ENCODE results near the gene MACC1. TPM values are rescaled to one million over a fixed set of nuclear protein-coding genes. Genes with fewer than 3 reads are reported as not detected.

MACC1 gene
- total and polyA plus RNA-seq, 9 of the 15 experiments (the other 6 are each of a cell fraction or from before 2014, with no cell fraction given), result 5.9 to 30.2 (median 10.4) TPM

DNA sequence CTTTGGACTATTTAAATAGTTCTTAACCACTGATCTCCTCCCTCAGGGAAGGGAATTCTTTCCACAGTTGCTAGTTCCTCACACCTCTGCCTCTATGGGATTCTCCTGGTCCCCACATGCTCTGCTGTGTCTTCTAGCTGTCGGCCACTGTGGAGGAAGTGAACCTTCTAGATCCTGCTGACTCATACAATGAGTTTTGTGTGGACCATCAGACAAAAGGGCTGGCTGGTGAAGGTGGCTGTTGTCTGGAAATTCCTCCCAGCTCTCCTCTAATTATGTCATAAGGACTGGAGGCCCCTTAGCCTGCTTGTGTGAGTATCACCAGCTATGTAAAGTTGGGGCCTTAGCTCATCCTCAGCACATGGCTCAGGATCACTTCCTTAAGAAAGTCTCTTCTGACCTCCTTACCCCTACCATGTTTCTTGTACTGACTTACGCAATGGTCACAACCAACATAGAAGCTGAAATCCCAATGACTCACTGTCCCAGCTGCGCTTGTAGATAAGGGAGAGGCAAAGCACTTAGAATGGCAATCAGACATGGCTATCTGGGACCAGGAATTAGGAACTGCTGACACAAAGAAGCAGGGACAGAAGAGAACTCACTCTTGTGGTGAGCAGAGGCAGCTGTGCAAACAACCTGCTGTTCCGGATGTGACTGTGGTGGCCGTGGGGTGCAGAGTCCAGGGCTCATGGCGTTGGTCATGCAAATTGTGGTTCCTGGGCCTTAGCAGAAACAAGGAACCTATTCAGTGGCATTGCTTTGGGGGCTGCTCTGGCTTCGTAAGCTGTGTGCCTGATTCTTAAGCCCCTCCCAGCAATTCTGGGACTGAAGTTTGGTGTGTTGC, 2.5 kb upstream of the MACC1 start (continued):
- TF ChIP-seq, protein P1, sequence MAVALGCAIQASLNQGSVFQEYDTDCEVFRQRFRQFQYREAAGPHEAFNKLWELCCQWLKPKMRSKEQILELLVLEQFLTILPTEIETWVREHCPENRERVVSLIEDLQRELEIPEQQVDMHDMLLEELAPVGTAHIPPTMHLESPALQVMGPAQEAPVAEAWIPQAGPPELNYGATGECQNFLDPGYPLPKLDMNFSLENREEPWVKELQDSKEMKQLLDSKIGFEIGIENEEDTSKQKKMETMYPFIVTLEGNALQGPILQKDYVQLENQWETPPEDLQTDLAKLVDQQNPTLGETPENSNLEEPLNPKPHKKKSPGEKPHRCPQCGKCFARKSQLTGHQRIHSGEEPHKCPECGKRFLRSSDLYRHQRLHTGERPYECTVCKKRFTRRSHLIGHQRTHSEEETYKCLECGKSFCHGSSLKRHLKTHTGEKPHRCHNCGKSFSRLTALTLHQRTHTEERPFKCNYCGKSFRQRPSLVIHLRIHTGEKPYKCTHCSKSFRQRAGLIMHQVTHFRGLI (CRISPR knock-in tag; IDR thresholded peaks at IDR 0.05), result no peak; the same call in 1 of the 2 replicates
- TF ChIP-seq, protein P2, sequence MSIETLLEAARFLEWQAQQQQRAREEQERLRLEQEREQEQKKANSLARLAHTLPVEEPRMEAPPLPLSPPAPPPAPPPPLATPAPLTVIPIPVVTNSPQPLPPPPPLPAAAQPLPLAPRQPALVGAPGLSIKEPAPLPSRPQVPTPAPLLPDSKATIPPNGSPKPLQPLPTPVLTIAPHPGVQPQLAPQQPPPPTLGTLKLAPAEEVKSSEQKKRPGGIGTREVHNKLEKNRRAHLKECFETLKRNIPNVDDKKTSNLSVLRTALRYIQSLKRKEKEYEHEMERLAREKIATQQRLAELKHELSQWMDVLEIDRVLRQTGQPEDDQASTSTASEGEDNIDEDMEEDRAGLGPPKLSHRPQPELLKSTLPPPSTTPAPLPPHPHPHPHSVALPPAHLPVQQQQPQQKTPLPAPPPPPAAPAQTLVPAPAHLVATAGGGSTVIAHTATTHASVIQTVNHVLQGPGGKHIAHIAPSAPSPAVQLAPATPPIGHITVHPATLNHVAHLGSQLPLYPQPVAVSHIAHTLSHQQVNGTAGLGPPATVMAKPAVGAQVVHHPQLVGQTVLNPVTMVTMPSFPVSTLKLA (conservative IDR thresholded peaks at IDR 0.05), result peak; percentile 80 to 93
- TF ChIP-seq PCBP1 (IDR thresholded peaks at IDR 0.05; ENCODE audit: low read depth, low read length, poor library complexity, severe bottlenecking) (no peak), CC2D1A (IDR thresholded peaks at IDR 0.05) (peak; percentile 99), COPS2 (conservative IDR thresholded peaks at IDR 0.05) (no peak), SAFB (IDR thresholded peaks at IDR 0.05; ENCODE audit: borderline replicate concordance, low read depth, low read length) (no peak), ZNF124 (CRISPR knock-in tag; IDR thresholded peaks at IDR 0.05) (no peak), ETS2 (tag; IDR thresholded peaks at IDR 0.05; ENCODE audit: borderline replicate concordance, poor library complexity, severe bottlenecking) (no peak), NFATC3 (IDR thresholded peaks at IDR 0.05) (peak; percentile 89; the same call in 1 of the 2 replicates), MCM3 (IDR thresholded peaks at IDR 0.05) (no peak), POLR2B (IDR thresholded peaks at IDR 0.05; ENCODE audit: low read depth, partially characterized antibody) (peak; percentile 57), E2F3 (CRISPR knock-in tag; IDR thresholded peaks at IDR 0.05) (peak; percentile 86; the same call in 1 of the 2 replicates)
- TF ChIP-seq, protein P3, sequence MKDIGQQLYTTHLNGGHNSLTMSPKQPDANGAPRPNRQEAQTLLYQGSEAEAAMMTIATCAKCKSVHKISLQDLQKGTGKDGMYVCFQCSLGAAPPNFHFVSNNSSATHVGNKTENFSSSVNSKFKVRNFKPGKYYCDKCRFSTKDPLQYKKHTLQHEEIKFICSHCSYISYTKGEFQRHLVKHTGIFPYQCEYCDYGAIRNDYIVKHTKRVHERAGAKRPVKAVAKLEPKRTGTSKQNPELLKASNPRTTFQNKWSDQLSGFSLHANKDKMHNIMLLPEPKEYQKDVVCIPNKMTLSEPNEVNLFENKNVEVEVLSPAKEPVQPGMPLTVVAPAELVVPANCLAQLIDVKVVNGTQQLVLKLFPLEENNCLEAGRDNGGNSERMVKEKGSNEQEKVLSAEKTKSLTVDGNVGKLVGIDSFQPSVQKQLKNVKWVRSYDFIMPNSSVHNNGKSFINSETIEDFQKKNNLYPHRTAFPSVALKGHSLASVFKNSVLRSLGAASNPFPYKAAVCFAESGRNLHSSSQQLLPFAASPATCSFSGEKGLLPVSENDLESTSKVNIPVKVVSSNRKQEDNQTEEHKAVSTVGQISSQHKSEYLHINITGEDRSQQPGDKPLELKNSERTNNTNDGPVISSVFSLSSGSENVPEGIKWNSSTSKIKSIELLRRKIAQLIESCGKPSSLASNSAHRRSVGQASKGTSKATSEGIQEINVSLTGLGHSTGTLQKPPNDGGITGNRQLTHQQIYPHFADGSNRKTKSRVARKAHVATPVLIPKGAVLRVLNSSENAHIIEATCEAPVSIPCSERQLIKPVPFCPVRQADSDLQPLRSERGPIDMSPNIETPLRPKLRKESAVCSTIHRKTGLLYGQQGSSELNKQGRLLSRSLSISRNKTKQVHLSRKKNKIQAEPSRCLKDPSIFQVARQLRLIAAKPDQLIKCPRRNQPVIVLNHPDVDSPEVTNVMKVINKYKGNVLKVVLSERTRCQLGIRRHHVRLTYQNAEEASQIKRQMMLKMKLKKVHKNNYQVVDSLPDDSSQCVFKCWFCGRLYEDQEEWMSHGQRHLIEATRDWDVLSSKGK (CRISPR knock-in tag; IDR thresholded peaks at IDR 0.05), result no peak
- TF ChIP-seq, protein P4, sequence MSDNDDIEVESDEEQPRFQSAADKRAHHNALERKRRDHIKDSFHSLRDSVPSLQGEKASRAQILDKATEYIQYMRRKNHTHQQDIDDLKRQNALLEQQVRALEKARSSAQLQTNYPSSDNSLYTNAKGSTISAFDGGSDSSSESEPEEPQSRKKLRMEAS (CRISPR knock-in tag; IDR thresholded peaks at IDR 0.05), result peak; percentile 98
- TF ChIP-seq, protein P5, sequence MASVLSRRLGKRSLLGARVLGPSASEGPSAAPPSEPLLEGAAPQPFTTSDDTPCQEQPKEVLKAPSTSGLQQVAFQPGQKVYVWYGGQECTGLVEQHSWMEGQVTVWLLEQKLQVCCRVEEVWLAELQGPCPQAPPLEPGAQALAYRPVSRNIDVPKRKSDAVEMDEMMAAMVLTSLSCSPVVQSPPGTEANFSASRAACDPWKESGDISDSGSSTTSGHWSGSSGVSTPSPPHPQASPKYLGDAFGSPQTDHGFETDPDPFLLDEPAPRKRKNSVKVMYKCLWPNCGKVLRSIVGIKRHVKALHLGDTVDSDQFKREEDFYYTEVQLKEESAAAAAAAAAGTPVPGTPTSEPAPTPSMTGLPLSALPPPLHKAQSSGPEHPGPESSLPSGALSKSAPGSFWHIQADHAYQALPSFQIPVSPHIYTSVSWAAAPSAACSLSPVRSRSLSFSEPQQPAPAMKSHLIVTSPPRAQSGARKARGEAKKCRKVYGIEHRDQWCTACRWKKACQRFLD (CRISPR knock-in tag; IDR thresholded peaks at IDR 0.05), result peak; percentile 98
- TF ChIP-seq, protein P6, sequence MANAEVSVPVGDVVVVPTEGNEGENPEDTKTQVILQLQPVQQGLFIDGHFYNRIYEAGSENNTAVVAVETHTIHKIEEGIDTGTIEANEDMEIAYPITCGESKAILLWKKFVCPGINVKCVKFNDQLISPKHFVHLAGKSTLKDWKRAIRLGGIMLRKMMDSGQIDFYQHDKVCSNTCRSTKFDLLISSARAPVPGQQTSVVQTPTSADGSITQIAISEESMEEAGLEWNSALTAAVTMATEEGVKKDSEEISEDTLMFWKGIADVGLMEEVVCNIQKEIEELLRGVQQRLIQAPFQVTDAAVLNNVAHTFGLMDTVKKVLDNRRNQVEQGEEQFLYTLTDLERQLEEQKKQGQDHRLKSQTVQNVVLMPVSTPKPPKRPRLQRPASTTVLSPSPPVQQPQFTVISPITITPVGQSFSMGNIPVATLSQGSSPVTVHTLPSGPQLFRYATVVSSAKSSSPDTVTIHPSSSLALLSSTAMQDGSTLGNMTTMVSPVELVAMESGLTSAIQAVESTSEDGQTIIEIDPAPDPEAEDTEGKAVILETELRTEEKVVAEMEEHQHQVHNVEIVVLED (CRISPR knock-in tag; IDR thresholded peaks at IDR 0.05), result peak; percentile 29; the same call in 1 of the 2 replicates
